ENCODE data around the gene RHOT1. TPM values are rescaled to one million over a fixed set of nuclear protein-coding genes. Genes with fewer than 3 reads are reported as not detected.

RHOT1 gene
- total and polyA plus RNA-seq, 2 donors (not counting 3 experiments of a cell fraction or from before 2014, with no cell fraction given) = 23.5 to 28.8 TPM

- dilution Hi-C loops (cut with MboI; ENCODE audit: extremely low pct_ligation_motif_present, low sequenced_read_pairs) = no loop called here
- CTCF ChIA-PET = interaction anchor here (1.0 to 1.2 kb wide), 3 partner anchors 12 to 18 kb away, joined by 3 to 4 read pairs (median 3); partner anchors contain the start of gene RHOT1
These were observed 14.4 kb downstream of the RHOT1 start for GRCh38 chr17:32156656-32157055.

More at GRCh38 chr17:32156656-32157055, 14.4 kb downstream of the RHOT1 start:
- Histone ChIP-seq H3K9me3 (replicated peaks; ENCODE audit: control insufficient read depth, insufficient read depth, low read length) (no peaks in the 10 kb centered on the region), H3K4me3 (replicated peaks in 1 of 3; ENCODE audit: insufficient read depth in 1 of 3, low read depth in 1 of 3, low read length in 3 of 3) (no peak overlapping the region), H3K9ac (replicated peaks; ENCODE audit: extremely low read depth, insufficient read depth, low read length) (no peak overlapping the region), H3K36me3 (ENCODE audit: control insufficient read depth in 2 of 2, extremely low read depth in 1 of 2, insufficient read depth in 2 of 2, low read length in 2 of 2) (peaks cover 0 to 6% of the 10 kb centered on the region in 2 experiments), H3K79me2 (ENCODE audit: control insufficient read depth, insufficient read depth, low read length) (peaks cover 3% of the 10 kb centered on the region), H3K4me2 (ENCODE audit: insufficient read depth, low read length) (no peak overlapping the region), H4K20me1 (replicated peaks; ENCODE audit: control insufficient read depth, extremely low read depth, insufficient read depth, low read length) (no peaks in the 10 kb centered on the region), H3K9me1 (replicated peaks; ENCODE audit: control insufficient read depth, extremely low read depth, insufficient read depth, low read length) (no peaks in the 10 kb centered on the region), H3K4me1 (ENCODE audit: control insufficient read depth, extremely low read depth, insufficient read depth, low read length) (peaks cover 6% of the 10 kb centered on the region), H3K27me3 (ENCODE audit: control insufficient read depth in 2 of 2, insufficient read depth in 2 of 2, low read length in 2 of 2) (no peaks in the 10 kb centered on the region), H3K27ac (ENCODE audit: insufficient read depth, low read depth, low read length) (no peak overlapping the region), H2AFZ (ENCODE audit: low read depth, low read length) (no peak overlapping the region)
- POLR2A ChIA-PET = no interaction called here
- TF ChIP-seq GATA2 (IDR thresholded peaks at IDR 0.05; ENCODE audit: insufficient read depth, insufficient read length, low read depth, low read length) (no peak), POLR2A (IDR thresholded peaks at IDR 0.05; ENCODE audit: low read depth, low read length) (no peak), MAX (IDR thresholded peaks at IDR 0.05; ENCODE audit: insufficient read depth, insufficient read length) (no peak), MYC (IDR thresholded peaks at IDR 0.05; ENCODE audit: low read depth, low read length) (no peak), POLR2AphosphoS5 (IDR thresholded peaks at IDR 0.05; ENCODE audit: insufficient read depth, low read depth, low read length) (no peak), JUN (IDR thresholded peaks at IDR 0.05; ENCODE audit: borderline replicate concordance, insufficient read depth, insufficient read length, low read depth) (no peak), CTCF (IDR thresholded peaks at IDR 0.05; ENCODE audit: extremely low read depth in 1 of 2, insufficient read depth in 1 of 2, low read depth in 1 of 2, low read length in 2 of 2) (no peak), FOS (IDR thresholded peaks at IDR 0.05; ENCODE audit: borderline replicate concordance, insufficient read depth, low read length) (no peak), EZH2 (IDR thresholded peaks at IDR 0.05; ENCODE audit: borderline replicate concordance, low read depth, low read length, severe bottlenecking) (no peak)
- no TSS peak for BruUV-seq (replicated peaks)
- intact Hi-C loops (cut with micrococcal nuclease) = no loop called here
- FAIRE-seq (no peak), DNase-seq (ENCODE audit: low read depth, low spot score) (no peak)

Data from endothelial cell of umbilical vein (primary cell).